ENCODE data around the gene TMEM38B.

GRCh38 chr9:105822814-105823213 is 128.5 kb downstream of the TMEM38B start:
- TF ChIP-seq CTCF (IDR thresholded peaks at IDR 0.05) (no peak), EZH2 (IDR thresholded peaks at IDR 0.05) (no peak), EZH2phosphoT487 (IDR thresholded peaks at IDR 0.05) (no peak)
